ENCODE results near the gene PRPF39.

Gene PRPF39

GRCh38 chr14:45083617-45083975 is 320 bp upstream of the PRPF39 start:
- no peak for DNase-seq

GRCh38 chr14:45084946-45085346 is 1.0 kb downstream of the PRPF39 start:
- no peak for DNase-seq

GRCh38 chr14:45089813-45090212 is 5.9 kb downstream of the PRPF39 start:
- DNase-seq = no peak

DNA sequence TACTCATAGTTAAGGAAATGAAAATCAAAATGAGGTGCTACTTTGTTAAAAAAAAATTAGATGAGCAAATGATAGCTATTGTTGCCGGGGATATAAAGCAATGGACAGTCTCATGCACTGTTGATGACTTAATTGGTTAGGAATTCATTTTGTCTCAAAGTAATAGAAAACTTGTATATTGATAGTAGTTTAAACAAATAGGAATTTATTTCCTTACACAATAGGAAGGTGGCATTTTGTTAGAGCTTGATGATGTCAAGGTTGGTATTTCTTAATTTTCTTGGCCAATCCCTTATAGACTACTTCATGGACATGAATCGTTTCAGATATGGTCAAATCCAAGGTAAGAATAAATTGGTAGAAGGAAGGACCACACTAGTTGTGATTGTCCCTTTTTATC is 7.8 kb downstream of the PRPF39 start:
- no peak for DNase-seq

DNA sequence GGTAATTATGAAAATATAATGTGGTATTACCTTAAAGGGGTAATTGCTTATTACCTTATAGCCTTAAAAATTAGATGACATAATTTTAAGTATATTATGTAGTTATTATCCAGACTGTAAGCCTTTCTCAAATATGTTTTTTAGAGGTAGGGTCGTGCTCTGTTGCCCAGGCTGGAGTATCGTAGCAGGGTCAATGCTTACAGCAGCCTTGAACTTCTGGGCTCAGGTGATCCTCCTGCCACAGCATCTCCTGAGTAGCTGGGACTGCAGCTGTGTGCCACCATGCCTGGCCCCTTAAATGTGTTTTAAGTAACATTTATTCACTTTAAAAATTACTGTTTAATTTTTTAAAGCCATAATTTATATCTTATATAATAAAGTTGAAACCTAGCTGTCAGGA is 10.4 kb downstream of the PRPF39 start:
- DNase-seq = no peak

DNA sequence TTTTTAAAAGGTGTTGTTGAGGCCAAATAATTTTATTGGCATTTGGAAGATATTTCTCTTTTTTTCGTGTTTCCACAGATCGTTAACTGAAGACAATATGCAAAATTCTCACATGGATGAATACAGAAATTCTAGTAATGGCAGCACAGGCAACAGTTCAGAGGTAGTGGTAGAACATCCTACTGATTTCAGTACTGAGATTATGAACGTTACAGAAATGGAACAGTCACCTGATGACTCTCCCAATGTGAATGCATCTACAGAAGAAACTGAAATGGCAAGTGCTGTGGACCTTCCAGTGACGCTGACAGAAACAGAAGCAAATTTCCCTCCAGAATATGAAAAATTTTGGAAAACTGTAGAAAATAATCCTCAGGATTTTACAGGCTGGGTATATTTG is 11.2 kb downstream of the PRPF39 start:
- DNase-seq = no peak

- DNase-seq = no peak
Observed at GRCh38 chr14:45096218-45096617, 12.3 kb downstream of the PRPF39 start.

- no peak for DNase-seq
Observed at GRCh38 chr14:45103806-45104205, 19.9 kb downstream of the PRPF39 start.

DNA sequence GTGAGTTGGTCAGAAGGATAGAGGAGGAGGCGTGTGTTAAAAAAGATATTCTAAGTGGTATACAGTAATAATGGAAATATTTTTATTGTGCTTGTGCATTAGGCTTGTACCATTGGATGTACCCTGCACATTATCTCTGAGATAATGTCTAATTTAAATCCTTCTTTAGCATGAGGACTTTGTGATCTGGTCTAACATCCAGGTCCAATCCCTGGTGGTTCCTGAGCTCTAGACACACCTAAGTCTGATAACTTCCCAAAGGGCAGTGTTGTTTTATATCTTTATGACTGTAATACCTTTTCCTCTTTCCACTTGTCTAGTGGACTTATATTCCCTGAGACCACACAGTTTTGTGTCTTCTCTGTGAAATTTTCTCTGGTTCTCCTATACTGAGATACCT is 20.6 kb downstream of the PRPF39 start:
- DNase-seq = no peak

DNA sequence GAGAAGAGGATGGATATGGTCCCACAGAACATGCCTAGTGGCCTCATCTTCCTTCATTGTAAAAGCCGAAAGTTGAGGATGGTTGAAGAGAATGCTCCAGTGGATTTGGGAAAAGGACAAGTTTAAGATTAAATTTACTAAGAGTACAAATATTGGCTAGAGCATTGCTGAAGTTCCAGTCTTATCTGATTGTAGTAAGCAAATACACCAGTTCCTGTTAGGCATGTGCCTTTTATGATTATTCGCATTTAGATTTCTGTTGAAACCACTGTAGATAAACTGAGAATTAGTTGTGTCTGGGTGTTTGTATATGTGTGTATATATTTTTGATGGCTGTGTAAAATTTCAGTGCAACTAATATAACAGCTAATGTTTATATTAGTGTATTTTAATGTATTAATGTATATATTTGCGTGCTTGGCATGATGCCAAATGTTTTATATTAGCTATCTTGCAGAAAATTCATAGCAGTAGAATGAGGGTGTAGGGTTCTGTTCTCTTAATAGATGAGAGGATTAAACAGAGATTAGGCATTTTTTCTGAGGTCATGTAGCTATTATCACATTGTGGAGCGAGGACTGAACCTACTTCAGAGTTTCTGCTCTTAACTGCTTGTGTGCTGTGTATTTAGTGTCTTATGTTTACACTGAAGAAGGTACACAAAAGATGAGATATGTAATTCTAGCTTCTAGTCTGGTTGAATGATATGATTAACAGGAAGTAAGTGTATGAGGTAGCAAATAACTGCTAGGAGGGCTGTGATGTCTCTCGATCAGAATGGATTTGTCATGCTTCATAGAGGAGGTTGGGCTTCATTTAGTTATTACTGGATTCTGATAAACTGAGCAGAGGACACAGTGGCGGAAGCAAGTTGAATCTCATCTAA is 29.2 kb downstream of the PRPF39 start:
- DNase-seq = no peak

DNA sequence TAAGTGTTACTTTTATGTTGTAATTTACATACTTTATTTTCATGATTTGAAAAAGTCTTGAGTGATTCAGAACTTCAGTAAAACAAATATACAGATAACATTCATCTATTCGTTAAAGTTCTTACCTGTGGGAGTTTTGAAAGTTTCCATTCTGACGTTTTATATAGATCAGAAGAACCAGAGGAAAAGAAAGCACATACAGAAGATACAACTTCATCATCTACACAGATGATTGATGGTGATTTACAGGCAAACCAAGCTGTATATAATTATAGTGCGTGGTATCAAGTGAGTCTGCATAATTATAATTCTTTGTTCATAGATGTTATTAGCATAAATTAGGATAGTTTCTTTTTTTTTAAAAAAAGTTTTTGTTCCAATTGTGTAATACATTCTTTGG is 30.4 kb downstream of the PRPF39 start:
- no peak for DNase-seq

DNA sequence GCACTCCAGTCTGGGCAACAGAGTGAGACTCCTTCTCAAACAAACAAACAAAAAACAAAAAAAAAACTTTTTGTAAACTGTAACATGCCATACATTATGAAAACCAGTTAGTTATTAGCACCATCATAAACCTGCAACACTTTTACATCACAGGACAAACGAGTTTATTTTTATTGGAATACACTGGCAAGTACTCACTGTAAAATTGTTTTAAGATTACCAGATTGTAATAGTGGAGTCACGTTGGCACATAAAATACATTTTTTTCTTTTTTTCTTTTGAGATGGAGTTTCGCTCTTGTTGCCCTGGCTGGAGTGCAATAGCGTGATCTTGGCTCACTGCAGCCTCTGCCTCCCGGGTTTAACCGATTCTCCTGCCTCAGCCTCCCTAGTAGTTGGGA is 34.7 kb downstream of the PRPF39 start:
- no peak for DNase-seq

DNA sequence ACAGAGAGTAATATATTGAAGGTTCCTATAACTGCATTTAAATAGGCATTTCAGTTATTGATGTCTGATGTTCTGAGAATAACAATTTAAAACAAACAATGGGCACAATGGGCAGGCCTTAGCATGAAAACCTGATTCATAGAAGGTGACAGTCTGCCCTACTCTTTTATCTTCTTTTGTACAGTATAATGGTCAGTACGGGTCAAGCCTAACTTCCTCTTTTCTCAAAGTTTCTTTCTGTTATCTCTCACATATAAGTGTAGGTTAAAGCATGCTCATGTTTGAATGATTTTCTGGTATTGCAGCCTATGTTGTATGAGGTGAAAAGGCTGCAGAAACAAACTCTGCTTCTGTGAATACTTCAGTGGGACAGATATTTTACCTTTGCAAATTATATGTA is 36.2 kb downstream of the PRPF39 start:
- DNase-seq = no peak

GRCh38 chr14:45123271-45123670 is 39.4 kb downstream of the PRPF39 start:
- no peak for DNase-seq

GRCh38 chr14:45125754-45126153 is 41.8 kb downstream of the PRPF39 start:
- DNase-seq = no peak

DNA sequence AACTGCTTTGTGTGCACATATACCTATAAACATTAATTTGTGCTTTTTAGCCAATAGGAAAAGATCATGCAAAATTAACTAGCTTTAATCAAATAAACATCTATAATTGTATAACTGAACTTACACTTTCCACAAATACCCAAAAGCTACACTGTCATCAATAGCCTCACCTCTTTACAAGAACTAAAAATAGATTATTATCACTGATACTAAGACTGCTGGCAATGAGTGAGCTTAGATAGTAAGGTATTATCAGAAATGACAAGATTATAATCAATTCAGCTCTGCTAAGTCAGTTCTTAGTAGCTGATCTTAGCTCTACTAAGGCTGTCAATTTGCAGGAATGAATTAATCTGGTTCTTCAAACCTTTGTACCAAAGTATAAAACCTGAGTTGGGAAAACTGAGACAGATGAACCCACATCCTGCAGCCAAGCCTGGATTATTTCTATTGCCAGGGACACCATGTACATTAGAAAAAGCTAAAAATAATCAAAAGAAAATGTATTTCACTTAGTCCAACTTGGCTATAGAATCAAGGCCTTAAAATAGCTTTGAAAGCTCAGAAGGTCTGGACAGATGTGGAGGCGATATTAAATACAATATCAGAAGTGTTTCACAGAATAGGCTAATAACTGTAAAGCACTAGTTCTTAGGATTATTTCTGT is 45.2 kb downstream of the PRPF39 start:
- no peak for DNase-seq

DNA sequence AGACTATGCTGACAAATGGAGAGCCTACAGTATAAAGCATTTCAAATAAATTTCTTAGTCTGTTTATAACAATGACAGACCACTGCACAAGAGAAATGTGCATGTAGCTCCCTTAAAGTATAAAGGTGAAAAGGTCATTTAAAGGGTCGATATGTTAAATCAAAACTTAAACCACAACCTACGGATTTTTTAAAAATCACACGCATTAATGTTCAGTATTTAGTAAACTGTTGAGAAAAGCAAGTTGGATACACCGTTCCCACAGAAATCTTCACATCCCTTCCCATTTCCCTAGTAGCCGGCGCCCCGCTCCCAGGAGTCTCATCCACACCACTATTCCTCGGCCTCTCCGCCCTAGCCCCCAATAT is 49.8 kb downstream of the PRPF39 start:
- no peak for DNase-seq

DNA sequence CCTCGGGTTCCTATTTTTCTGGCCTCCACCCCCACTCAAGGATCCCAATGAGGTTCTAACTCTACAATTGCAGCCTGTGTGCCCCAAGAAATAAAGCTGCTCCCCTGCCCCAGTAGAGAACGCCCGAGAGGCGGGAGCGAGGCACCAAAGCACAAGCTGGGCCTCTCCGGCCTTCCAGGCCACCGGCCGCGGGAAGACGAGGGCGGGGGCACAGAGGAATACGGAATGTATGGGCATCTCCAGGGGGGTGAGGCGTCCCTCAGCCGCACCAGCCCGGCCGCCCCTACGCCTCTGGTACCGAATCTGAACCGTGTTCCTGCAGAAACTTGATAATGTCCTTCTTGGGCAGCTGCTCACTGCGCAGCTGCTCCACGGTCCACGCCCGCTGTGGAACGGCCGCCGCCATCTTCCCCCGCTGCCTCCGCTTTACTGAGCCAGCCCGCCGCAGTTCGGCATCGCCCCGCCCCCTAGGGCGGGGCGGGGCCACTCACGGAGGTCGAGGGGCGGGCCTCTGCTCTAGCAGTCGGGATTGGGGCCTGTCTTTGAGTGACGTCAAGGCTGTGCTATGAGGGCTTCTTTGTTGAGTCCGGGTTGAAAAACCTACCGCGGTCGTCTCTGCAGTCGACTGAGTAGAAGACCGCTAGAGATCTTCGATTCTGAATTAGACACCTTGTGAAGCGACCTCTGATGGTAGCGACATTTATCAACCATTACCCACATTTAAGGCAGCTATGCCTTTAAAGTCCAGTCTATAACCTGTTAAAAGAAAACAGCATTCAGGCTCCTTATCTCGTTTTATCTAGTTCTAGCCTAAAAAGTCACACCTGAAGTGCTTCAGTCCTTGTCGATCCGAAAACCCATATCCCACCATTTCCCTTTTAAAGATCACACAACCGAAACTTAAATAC is 50.4 kb downstream of the PRPF39 start, which contains the start of gene FKBP3:
TSS of gene FKBP3 (minus strand) at position 431 of the 908 bp plus-strand sequence. CDS start at position 406, 25 bp downstream.
- peak; percentile 94 for DNase-seq

GRCh38 chr14:45135156-45135555 is 51.2 kb downstream of the PRPF39 start:
- DNase-seq = no peak

GRCh38 chr14:45135659-45136395 is 51.9 kb downstream of the PRPF39 start, which contains the start of gene FANCM:
TSS of gene FANCM (plus strand) at chr14:45135930. CDS start at chr14:45136032, 102 bp downstream.
- peak; percentile 75 for DNase-seq

- DNase-seq = no peak
Observed at GRCh38 chr14:45136399-45136798, 52.5 kb downstream of the PRPF39 start.

GRCh38 chr14:45140661-45141187 is 56.8 kb downstream of the PRPF39 start:
- DNase-seq = no peak

Data from activated CD8-positive, alpha-beta memory T cell treated with anti-CD3 and anti-CD28 coated beads, Interleukin-2, amount 50 U/mL, for 4 hours (primary cell).